Common myeloid progenitor, CD34-positive (primary cell): ENCODE measurements around the gene MTHFD1.

Experiments used
- CTCF ChIA-PET: fragments of 350-600 bp; sonication (Branson Sonifier 250); formaldehyde crosslinking; loops from one replicate; lab custom pipeline; 2021; ENCODE audit warnings: antibody characterized with exemption; lab: Charles Lee
- POLR2A ChIA-PET: fragments of 350-600 bp; sonication (Branson Sonifier 250); formaldehyde crosslinking; loops from one replicate; lab custom pipeline; 2021; ENCODE audit warnings: antibody characterized with exemption; lab: Charles Lee
- DNase-seq, 3 donors: peaks; one replicate each; pipeline versions ENCODE4 v3.0.0 to v3.0.0-alpha.2; 2013
- H3K27ac ChIP-seq, 2 experiments: 1 replicate in 1 of 2; 2 replicates in 1 of 2; pipeline ENCODE4 v1.7.0; 2013; ENCODE audit warnings: inconsistent platforms in 2 of 2, low read length in 2 of 2, mild to moderate bottlenecking in 2 of 2, low read depth in 1 of 2, moderate library complexity in 1 of 2; ENCODE audit not compliant: severe bottlenecking in 2 of 2, insufficient read depth in 1 of 2, poor library complexity in 1 of 2
- H3K27me3 ChIP-seq, 5 experiments: replicated peaks in 2 of 5; 1 replicate in 3 of 5; 2 replicates in 2 of 5; pipeline versions ENCODE4 v1.6.1 to v1.7.0; 2013; ENCODE audit warnings: low read length in 4 of 5, mild to moderate bottlenecking in 2 of 5, moderate library complexity in 2 of 5, inconsistent platforms in 1 of 5; ENCODE audit not compliant: insufficient read depth in 5 of 5, control insufficient read depth in 4 of 5
- H3K36me3 ChIP-seq, 4 experiments: 1 replicate in 2 of 4; 2 replicates in 2 of 4; pipeline versions ENCODE4 v1.6.1 to v1.7.0; 2013; ENCODE audit warnings: low read length in 3 of 4, control low read depth in 1 of 4, mild to moderate bottlenecking in 1 of 4; ENCODE audit not compliant: control insufficient read depth in 4 of 4, insufficient read depth in 4 of 4
- H3K4me1 ChIP-seq, 4 experiments: 1 replicate in 3 of 4; 2 replicates in 1 of 4; pipeline versions ENCODE4 v1.6.1 to v1.7.1; 2013; ENCODE audit warnings: low read length in 3 of 4, mild to moderate bottlenecking in 3 of 4, control low read depth in 1 of 4, inconsistent platforms in 1 of 4, moderate library complexity in 1 of 4; ENCODE audit not compliant: control insufficient read depth in 4 of 4, insufficient read depth in 4 of 4; ENCODE audit errors: control extremely low read depth in 1 of 4
- H3K4me3 ChIP-seq, 7 experiments: 1 replicate in 4 of 7; 2 replicates in 3 of 7; pipeline versions ENCODE4 v1.5.1 to v1.7.0; 2013; ENCODE audit warnings: mild to moderate bottlenecking in 7 of 7, low read length in 6 of 7, moderate library complexity in 6 of 7, inconsistent platforms in 2 of 7, low read depth in 2 of 7, control low read depth in 1 of 7; ENCODE audit not compliant: insufficient read depth in 4 of 7, control insufficient read depth in 1 of 7; ENCODE audit errors: extremely low read depth in 1 of 7
- H3K9me3 ChIP-seq, 5 experiments: 1 replicate in 4 of 5; 2 replicates in 1 of 5; pipeline versions ENCODE4 v1.6.1 to v1.7.1; 2013; ENCODE audit warnings: low read length in 4 of 5, mild to moderate bottlenecking in 2 of 5, inconsistent platforms in 1 of 5, low read depth in 1 of 5, moderate library complexity in 1 of 5; ENCODE audit not compliant: control insufficient read depth in 4 of 5, insufficient read depth in 2 of 5; ENCODE audit errors: control extremely low read depth in 1 of 5
- WGBS: methylation state at CpG from one replicate; pipeline ENCODE4 v1.1.5; 2013; ENCODE audit not compliant: insufficient coverage; 5-methylcytosine and 5-hydroxymethylcytosine counted together

MTHFD1 gene

DNA sequence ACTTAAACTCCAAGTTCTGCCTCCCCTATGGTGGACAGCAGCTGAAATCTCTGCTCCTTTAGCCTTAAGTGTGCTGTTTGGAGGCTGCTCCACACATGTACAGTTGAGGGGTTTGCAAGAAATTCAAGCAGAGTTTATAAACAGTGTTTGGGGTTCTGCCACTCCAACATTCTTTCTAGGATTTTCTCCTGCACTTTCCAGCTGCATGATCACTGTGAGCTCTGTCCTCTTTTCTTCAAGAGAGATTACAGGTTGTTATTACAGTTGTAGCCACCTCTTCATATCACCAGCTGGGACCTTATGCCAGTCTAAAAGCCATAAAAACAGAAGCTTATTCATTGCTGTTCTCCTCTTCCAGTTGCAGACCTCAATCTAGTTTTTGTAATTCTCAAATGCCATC lies 107.1 kb downstream of the MTHFD1 start:
- Histone ChIP-seq H3K9me3 (no peaks in the 10 kb centered on the region), H3K27me3 (no peaks in the 10 kb centered on the region), H3K4me3 (no peak overlapping the region), H3K27ac (no peak overlapping the region), H3K4me1 (peaks cover 0 to 6% (median 3%) of the 10 kb centered on the region in 4 experiments), H3K36me3 (peaks cover 4 to 17% (median 9%) of the 10 kb centered on the region in 4 experiments)
- no peak for DNase-seq
- ChIA-PET CTCF (interaction anchor here (0.8 to 3.2 kb wide), 8 partner anchors 10 to 212 kb away, joined by 3 to 14 read pairs (median 4); no protein-coding TSS in a partner anchor), POLR2A (interaction anchor here (0.9 kb wide), 1 partner anchor 10 kb away, joined by 4 read pairs; no protein-coding TSS in a partner anchor)

GRCh38 chr14:64496764-64497163 lies 108.6 kb downstream of the MTHFD1 start:
- ChIA-PET POLR2A (no interaction called here), CTCF (interaction anchor here (1.1 to 3.2 kb wide), 7 partner anchors 10 to 67 kb away, joined by 4 to 14 read pairs (median 6); no protein-coding TSS in a partner anchor)
- Histone ChIP-seq H3K4me1 (peaks cover 7 to 19% (median 13%) of the 10 kb centered on the region in 4 experiments), H3K36me3 (peaks cover 3 to 16% (median 6%) of the 10 kb centered on the region in 4 experiments), H3K27ac (no peak overlapping the region), H3K27me3 (no peaks in the 10 kb centered on the region), H3K4me3 (no peak overlapping the region), H3K9me3 (no peaks in the 10 kb centered on the region)
- DNase-seq: no peak

DNA sequence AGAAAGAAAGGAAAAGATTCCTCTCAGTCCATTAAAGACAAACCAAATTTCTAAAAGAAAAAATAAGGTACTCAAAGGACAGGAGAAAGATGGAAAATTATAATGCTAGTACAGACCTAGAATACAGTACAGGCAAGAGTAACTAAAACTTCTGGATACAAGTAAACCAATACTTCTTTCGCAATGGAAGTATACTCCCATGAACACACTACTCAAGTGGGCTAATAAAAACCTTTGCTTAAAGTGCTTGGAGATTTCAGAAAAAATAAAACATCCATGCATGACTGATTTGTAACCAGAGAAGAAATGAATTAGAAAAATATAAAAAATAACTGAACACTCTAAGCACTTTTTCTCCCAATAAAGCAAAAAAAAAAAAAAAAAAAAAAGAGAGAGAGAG lies 111.9 kb downstream of the MTHFD1 start:
- no peak for DNase-seq
- no CpG with 5 or more reads among the region's 1 CpG for WGBS
- Histone ChIP-seq H3K27me3 (no peaks in the 10 kb centered on the region), H3K4me3 (no peak overlapping the region), H3K9me3 (no peaks in the 10 kb centered on the region), H3K27ac (no peak overlapping the region), H3K36me3 (peaks cover under 1 to 7% (median 5%) of the 10 kb centered on the region in 4 experiments), H3K4me1 (peaks cover 16 to 35% (median 28%) of the 10 kb centered on the region in 4 experiments)
- ChIA-PET POLR2A (no interaction called here), CTCF (interaction anchor here (1.4 to 2.5 kb wide), 2 partner anchors 22 to 137 kb away, joined by 5 to 9 read pairs; no protein-coding TSS in a partner anchor)

DNA sequence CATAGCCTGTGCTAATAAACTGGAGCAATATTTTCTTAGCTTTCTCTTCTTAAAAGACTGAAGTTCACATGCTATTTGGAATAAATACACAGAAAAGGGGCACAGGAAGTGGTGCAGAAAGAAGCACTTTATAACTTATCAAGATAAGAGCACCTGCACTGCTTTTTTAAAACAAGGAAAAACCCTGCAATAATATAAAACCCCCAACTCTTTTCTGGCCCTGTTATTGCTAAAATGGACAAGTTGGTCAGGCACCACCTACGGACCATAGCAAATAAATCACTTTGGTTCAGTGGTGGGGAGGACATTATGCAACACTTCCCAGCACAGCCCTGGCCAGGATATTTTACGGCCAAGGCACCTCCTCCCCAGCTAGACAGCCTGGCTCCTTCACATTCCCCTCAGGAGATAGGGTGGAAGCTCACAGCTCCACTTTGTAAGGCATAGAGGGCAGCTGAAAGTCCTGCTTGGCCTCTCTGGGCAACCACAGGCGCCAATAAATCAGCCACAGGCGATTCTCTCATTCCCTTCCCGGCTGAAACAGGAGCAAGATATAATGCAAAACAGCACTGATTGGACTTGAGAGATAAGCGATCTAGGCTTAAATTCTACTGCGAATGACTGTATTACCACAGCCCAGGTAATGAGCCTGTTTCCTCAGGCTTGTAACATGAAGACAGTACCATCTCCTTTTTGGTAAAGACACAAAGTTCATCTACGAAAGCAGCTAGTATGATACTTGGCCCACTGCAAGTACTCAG lies 113.4 kb downstream of the MTHFD1 start:
- WGBS: 33% methylated on average over 7 of the region's 8 CpGs
- Histone ChIP-seq H3K27me3 (no peaks in the 10 kb centered on the region), H3K4me3 (peak overlapping the region in 4 of 7 experiments; percentile 19 to 82 (median 36)), H3K27ac (peak overlapping the region in 1 of 2 experiments; percentile 19), H3K4me1 (peaks cover 23 to 47% (median 40%) of the 10 kb centered on the region in 4 experiments), H3K36me3 (peaks cover 0 to 3% (median 2%) of the 10 kb centered on the region in 4 experiments), H3K9me3 (no peaks in the 10 kb centered on the region)
- POLR2A ChIA-PET: no interaction called here
- CTCF ChIA-PET: interaction anchor here (0.8 to 3.2 kb wide), 7 partner anchors 9 to 135 kb away, joined by 3 to 16 read pairs (median 5); no protein-coding TSS in a partner anchor
- DNase-seq: peak in 2 of 3 donors; percentile 28 to 38

GRCh38 chr14:64502456-64502855 lies 114.3 kb downstream of the MTHFD1 start:
- H3K36me3 ChIP-seq: peaks cover 0 to 3% (median under 1%) of the 10 kb centered on the region in 4 experiments
- peak overlapping the region; percentile 97 to 99 for H3K27ac ChIP-seq
- H3K9me3 ChIP-seq: no peaks in the 10 kb centered on the region
- peak in 1 of 3 donors; percentile 30 for DNase-seq
- peak overlapping the region in 6 of 7 experiments; percentile 75 to 96 (median 86) for H3K4me3 ChIP-seq
- H3K27me3 ChIP-seq: no peaks in the 10 kb centered on the region
- H3K4me1 ChIP-seq: peaks cover 28 to 56% (median 47%) of the 10 kb centered on the region in 4 experiments
- POLR2A ChIA-PET: interaction anchor here (0.9 to 1.1 kb wide), 2 partner anchors 9 to 42 kb away, joined by 3 to 5 read pairs; no protein-coding TSS in a partner anchor
- CTCF ChIA-PET: interaction anchor here (0.7 to 3.2 kb wide), 7 partner anchors 9 to 135 kb away, joined by 3 to 16 read pairs (median 4); no protein-coding TSS in a partner anchor
- WGBS: 65% methylated on average over 5 of the region's 6 CpGs

DNA sequence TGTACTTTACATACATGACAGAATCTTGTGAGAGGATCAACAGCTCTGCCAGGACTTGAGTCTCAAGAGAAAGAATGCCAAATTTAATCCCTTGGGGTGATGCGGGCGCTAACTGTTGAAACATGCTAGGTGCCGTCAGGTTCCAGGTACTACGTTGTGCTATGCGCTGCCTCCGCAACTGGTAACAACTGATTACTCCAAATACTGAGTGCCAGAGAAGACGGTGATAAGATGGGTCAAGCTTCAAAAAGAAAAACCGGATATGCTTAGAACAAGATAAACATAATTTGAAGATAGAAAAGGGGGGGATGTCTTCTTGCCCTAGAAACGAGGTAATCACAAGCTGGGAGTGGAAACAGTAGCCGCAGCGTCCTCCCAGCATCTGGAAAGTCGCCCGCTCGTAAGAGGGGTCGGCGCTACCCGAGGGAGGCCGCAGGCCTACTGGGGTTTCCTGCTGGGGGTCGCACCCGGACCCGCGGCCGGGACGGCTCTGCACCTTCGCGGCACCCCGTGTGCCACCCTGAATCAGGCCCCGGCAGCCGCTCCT lies 114.8 kb downstream of the MTHFD1 start:
- peaks cover 31 to 61% (median 51%) of the 10 kb centered on the region in 4 experiments for H3K4me1 ChIP-seq
- DNase-seq: peak; percentile 27 to 58 (median 44)
- WGBS: 1% methylated on average over 26 of the region's 29 CpGs
- peak overlapping the region; percentile 97 to 99 for H3K27ac ChIP-seq
- H3K27me3 ChIP-seq: no peaks in the 10 kb centered on the region
- no peaks in the 10 kb centered on the region for H3K36me3 ChIP-seq
- POLR2A ChIA-PET: interaction anchor here (0.9 to 1.7 kb wide), 3 partner anchors 10 to 165 kb away, joined by 3 to 5 read pairs (median 3); no protein-coding TSS in a partner anchor
- no peaks in the 10 kb centered on the region for H3K9me3 ChIP-seq
- CTCF ChIA-PET: interaction anchor here (0.7 to 3.2 kb wide), 6 partner anchors 8 to 136 kb away, joined by 3 to 16 read pairs (median 4); no protein-coding TSS in a partner anchor
- H3K4me3 ChIP-seq: peak overlapping the region; percentile 75 to 97 (median 90)
